ENCODE results near the gene CDA. TPM values are rescaled to one million over a fixed set of nuclear protein-coding genes. Genes with fewer than 3 reads are reported as not detected.

Gene CDA
- total RNA-seq, 3 donors from 2014 or later (not counting 1 experiment from before 2014, with no cell fraction given), result 1.4 to 5.3 TPM; not detected in 1

GRCh38 chr1:20645414-20645813 is 56.5 kb downstream of the CDA start:
- Mint-ChIP-seq H3K4me3 (no peak overlapping the region), H3K4me1 (peaks cover under 1 to 7% of the 10 kb centered on the region in 2 donors), H3K36me3 (peaks cover 12% of the 10 kb centered on the region), H3K27me3 (ENCODE audit: low read depth in 2 of 2) (no peaks in the 10 kb centered on the region), H3K9me3 (no peaks in the 10 kb centered on the region), H3K27ac (no peak overlapping the region)
- WGBS (ENCODE audit: insufficient coverage), result 90% methylated on average over 14 of the region's 14 CpGs
- DNase-seq (no peak), ATAC-seq (no peak)
- intact Hi-C loops (cut with micrococcal nuclease), result no loop called here
- no peak overlapping the region for H3K4me3 ChIP-seq (ENCODE audit: low read length)
- no peaks in the 10 kb centered on the region for H3K9me3 ChIP-seq (ENCODE audit: control insufficient read depth, insufficient read depth, low read length)
- TF ChIP-seq CTCF (IDR thresholded peaks at IDR 0.05), result no peak
- peaks cover 38% of the 10 kb centered on the region for H3K36me3 ChIP-seq (ENCODE audit: control insufficient read depth, insufficient read depth, low read length)
- H3K27ac ChIP-seq (ENCODE audit: low read length), result no peak overlapping the region
- H3K4me1 ChIP-seq (ENCODE audit: control insufficient read depth, insufficient read depth, low read length), result no peaks in the 10 kb centered on the region
- no peaks in the 10 kb centered on the region for H3K27me3 ChIP-seq (ENCODE audit: control insufficient read depth, insufficient read depth, low read length)

DNA sequence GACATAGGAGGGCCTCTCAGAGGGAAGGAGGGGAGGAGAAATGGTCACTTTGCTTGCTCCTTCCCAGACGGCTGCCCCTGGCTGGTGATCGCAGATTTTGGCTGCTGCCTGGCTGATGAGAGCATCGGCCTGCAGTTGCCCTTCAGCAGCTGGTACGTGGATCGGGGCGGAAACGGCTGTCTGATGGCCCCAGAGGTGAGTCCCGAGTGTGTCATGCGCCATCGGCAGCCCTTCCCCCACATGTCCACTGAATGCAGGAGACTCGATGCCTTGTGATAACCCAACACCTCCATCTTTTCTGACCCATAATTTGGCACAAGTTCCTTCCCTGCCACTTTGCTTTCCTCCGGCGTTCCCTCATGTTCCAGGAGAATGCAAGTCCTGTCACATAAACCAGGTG is 59.5 kb downstream of the CDA start:
- intact Hi-C loops (cut with micrococcal nuclease), result no loop called here
- H3K36me3 Mint-ChIP-seq, result peaks cover 20% of the 10 kb centered on the region

DNA sequence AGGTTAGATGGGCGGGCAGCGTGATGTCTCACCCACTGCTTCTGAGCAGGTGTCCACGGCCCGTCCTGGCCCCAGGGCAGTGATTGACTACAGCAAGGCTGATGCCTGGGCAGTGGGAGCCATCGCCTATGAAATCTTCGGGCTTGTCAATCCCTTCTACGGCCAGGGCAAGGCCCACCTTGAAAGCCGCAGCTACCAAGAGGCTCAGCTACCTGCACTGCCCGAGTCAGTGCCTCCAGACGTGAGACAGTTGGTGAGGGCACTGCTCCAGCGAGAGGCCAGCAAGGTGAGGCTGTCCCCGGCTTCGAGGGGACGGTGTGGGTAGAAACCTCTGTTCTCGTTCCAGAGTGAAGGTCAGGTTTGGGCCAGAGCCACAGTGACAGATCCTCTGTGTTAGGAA is 60.0 kb downstream of the CDA start:
- Mint-ChIP-seq H3K4me1 (peaks cover 0 to 11% of the 10 kb centered on the region in 2 donors), H3K4me3 (no peak overlapping the region), H3K9me3 (no peaks in the 10 kb centered on the region), H3K27me3 (ENCODE audit: low read depth in 2 of 2) (no peaks in the 10 kb centered on the region), H3K36me3 (peaks cover 20% of the 10 kb centered on the region), H3K27ac (peak overlapping the region; percentile 29 to 53)
- no peak overlapping the region for H3K27ac ChIP-seq (ENCODE audit: low read length)
- H3K4me1 ChIP-seq (ENCODE audit: control insufficient read depth, insufficient read depth, low read length), result no peaks in the 10 kb centered on the region
- H3K36me3 ChIP-seq (ENCODE audit: control insufficient read depth, insufficient read depth, low read length), result peaks cover 56% of the 10 kb centered on the region
- ATAC-seq (no peak), DNase-seq (no peak)
- WGBS (ENCODE audit: insufficient coverage), result 97% methylated on average over 15 of the region's 15 CpGs
- no peak overlapping the region for H3K4me3 ChIP-seq (ENCODE audit: low read length)
- no peak for TF ChIP-seq CTCF (IDR thresholded peaks at IDR 0.05)
- H3K9me3 ChIP-seq (ENCODE audit: control insufficient read depth, insufficient read depth, low read length), result no peaks in the 10 kb centered on the region
- no peaks in the 10 kb centered on the region for H3K27me3 ChIP-seq (ENCODE audit: control insufficient read depth, insufficient read depth, low read length)
- intact Hi-C loops (cut with micrococcal nuclease), result no loop called here

More for the DNA sequence above, 59.5 kb downstream of the CDA start:
- Histone ChIP-seq H3K4me1 (ENCODE audit: control insufficient read depth, insufficient read depth, low read length) (no peaks in the 10 kb centered on the region), H3K36me3 (ENCODE audit: control insufficient read depth, insufficient read depth, low read length) (peaks cover 51% of the 10 kb centered on the region), H3K27me3 (ENCODE audit: control insufficient read depth, insufficient read depth, low read length) (no peaks in the 10 kb centered on the region), H3K27ac (ENCODE audit: low read length) (no peak overlapping the region), H3K9me3 (ENCODE audit: control insufficient read depth, insufficient read depth, low read length) (no peaks in the 10 kb centered on the region), H3K4me3 (ENCODE audit: low read length) (no peak overlapping the region)
- peak overlapping the region; percentile 8 to 29 for H3K27ac Mint-ChIP-seq
- peaks cover 0 to 11% of the 10 kb centered on the region in 2 donors for H3K4me1 Mint-ChIP-seq
- H3K4me3 Mint-ChIP-seq, result no peak overlapping the region
- H3K27me3 Mint-ChIP-seq (ENCODE audit: low read depth in 2 of 2), result no peaks in the 10 kb centered on the region
- DNase-seq (no peak), ATAC-seq (no peak)
- H3K9me3 Mint-ChIP-seq, result no peaks in the 10 kb centered on the region
- WGBS (ENCODE audit: insufficient coverage), result 96% methylated on average over 13 of the region's 13 CpGs
- no peak for TF ChIP-seq CTCF (IDR thresholded peaks at IDR 0.05)

GRCh38 chr1:20652300-20652699 is 63.4 kb downstream of the CDA start:
- H3K27ac ChIP-seq (ENCODE audit: low read length), result no peak overlapping the region
- peaks cover 73% of the 10 kb centered on the region for H3K36me3 ChIP-seq (ENCODE audit: control insufficient read depth, insufficient read depth, low read length)
- no peak for DNase-seq
- no peaks in the 10 kb centered on the region for H3K4me1 ChIP-seq (ENCODE audit: control insufficient read depth, insufficient read depth, low read length)
- no peak for TF ChIP-seq CTCF (IDR thresholded peaks at IDR 0.05)
- H3K4me1 Mint-ChIP-seq, result peaks cover 10 to 21% of the 10 kb centered on the region in 2 donors
- ATAC-seq, result no peak
- no peaks in the 10 kb centered on the region for H3K9me3 Mint-ChIP-seq
- H3K9me3 ChIP-seq (ENCODE audit: control insufficient read depth, insufficient read depth, low read length), result no peaks in the 10 kb centered on the region
- H3K36me3 Mint-ChIP-seq, result peaks cover 20% of the 10 kb centered on the region
- no peak overlapping the region for H3K4me3 Mint-ChIP-seq
- WGBS (ENCODE audit: insufficient coverage), result 96% methylated on average over 15 of the region's 15 CpGs
- H3K27ac Mint-ChIP-seq, result no peak overlapping the region
- no peaks in the 10 kb centered on the region for H3K27me3 ChIP-seq (ENCODE audit: control insufficient read depth, insufficient read depth, low read length)
- no peaks in the 10 kb centered on the region for H3K27me3 Mint-ChIP-seq (ENCODE audit: low read depth in 2 of 2)
- no peak overlapping the region for H3K4me3 ChIP-seq (ENCODE audit: low read length)
- intact Hi-C loops (cut with micrococcal nuclease), result no loop called here
